T-helper 1 cell treated with Interleukin-12 subunit alpha and Interleukin-12 subunit beta and Interleukin-4 antibody, amounts not matched to agents 30 μg/mL and 1 μg/mL, for 36 hours (primary cell): ENCODE results near the gene UBXN1.
A peak's percentile ranks its signal among the peaks of the same experiment; 100 is the strongest.
"Not testable (repeated sequence)": the region's sequence is repeated elsewhere in the genome, so short reads cannot be mapped to it uniquely, and the experiment has no call there.

ENCODE experiments used
- H3K27ac Mint-ChIP-seq: one replicate; pipeline ENCODE4 v1.8.0; 2021; ENCODE audit warnings: mild to moderate bottlenecking, mixed read lengths
- H3K27me3 Mint-ChIP-seq: one replicate; pipeline ENCODE4 v1.8.0; 2021; ENCODE audit warnings: low read depth, mixed read lengths
- H3K36me3 Mint-ChIP-seq: one replicate; pipeline ENCODE4 v1.8.0; 2021; ENCODE audit warnings: low read depth, mixed read lengths
- H3K4me1 Mint-ChIP-seq: one replicate; pipeline ENCODE4 v1.8.0; 2021; ENCODE audit warnings: low read depth, mixed read lengths
- H3K4me3 Mint-ChIP-seq: one replicate; pipeline ENCODE4 v1.8.0; 2021; ENCODE audit warnings: mild to moderate bottlenecking, moderate library complexity, mixed read lengths
- H3K9me3 Mint-ChIP-seq: one replicate; pipeline ENCODE4 v1.8.0; 2021; ENCODE audit warnings: mixed read lengths

The UBXN1 gene

GRCh38 chr11:62702246-62702645, 23.4 kb upstream of the UBXN1 start:
- Mint-ChIP-seq H3K9me3 (no peaks in the 10 kb centered on the region), H3K4me1 (peaks cover 20% of the 10 kb centered on the region), H3K36me3 (peaks cover 11% of the 10 kb centered on the region), H3K27ac (peak overlapping the region; percentile 64), H3K27me3 (no peaks in the 10 kb centered on the region), H3K4me3 (no peak overlapping the region)

DNA sequence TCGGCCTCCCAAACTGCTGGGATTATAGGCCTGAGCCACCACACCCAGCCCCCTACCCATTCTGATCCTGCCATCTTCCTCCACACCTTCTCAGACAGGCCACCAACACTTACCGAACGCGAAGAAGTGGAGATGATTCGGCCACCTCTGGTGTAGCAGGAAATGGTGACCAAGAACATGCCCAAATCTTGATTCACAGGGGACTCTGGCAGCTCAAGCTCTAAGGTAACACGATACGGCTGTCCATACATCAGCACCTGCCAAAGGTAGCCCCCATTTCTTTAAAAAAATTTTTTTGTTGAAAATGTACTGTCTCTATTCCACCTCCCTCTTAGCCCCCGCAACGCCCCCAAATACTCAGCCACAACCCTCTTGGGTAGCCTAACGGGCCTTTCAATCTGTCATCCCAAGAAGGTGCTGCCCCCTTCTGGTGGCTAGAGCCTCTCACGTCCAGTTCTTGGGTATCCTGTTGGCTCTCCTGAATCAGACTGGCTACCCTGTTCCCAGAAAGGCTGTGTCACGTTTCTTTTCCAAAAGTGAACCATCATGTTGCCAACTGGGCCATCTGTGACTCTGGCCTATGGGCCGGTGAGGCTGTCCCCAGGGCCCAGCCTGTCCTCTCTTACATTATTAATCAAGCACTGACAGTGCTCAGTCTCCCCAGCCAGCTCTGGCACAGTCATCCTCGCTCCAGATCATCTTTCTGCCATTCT, 15.7 kb upstream of the UBXN1 start:
- H3K27ac Mint-ChIP-seq, result peak overlapping the region; percentile 18
- H3K4me1 Mint-ChIP-seq, result peaks cover 8% of the 10 kb centered on the region
- no peak overlapping the region for H3K4me3 Mint-ChIP-seq
- H3K36me3 Mint-ChIP-seq, result peaks cover 23% of the 10 kb centered on the region
- H3K9me3 Mint-ChIP-seq, result no peaks in the 10 kb centered on the region
- no peaks in the 10 kb centered on the region for H3K27me3 Mint-ChIP-seq

GRCh38 chr11:62693624-62694023, 14.8 kb upstream of the UBXN1 start:
- not testable (repeated sequence) for H3K27ac Mint-ChIP-seq, H3K9me3 Mint-ChIP-seq, H3K4me1 Mint-ChIP-seq, H3K27me3 Mint-ChIP-seq, H3K4me3 Mint-ChIP-seq
- H3K36me3 Mint-ChIP-seq, result peaks cover 26% of the 10 kb centered on the region

- H3K4me1 Mint-ChIP-seq, result peaks cover 3% of the 10 kb centered on the region
- H3K27ac Mint-ChIP-seq, result no peak within 1 kb of the TSS
- H3K36me3 Mint-ChIP-seq, result peaks cover 23% of the 10 kb centered on the region
- peaks cover 9% of the 10 kb centered on the region for H3K27me3 Mint-ChIP-seq
- no peak within 1 kb of the TSS for H3K4me3 Mint-ChIP-seq
- no peaks in the 10 kb centered on the region for H3K9me3 Mint-ChIP-seq
Measured at GRCh38 chr11:62689421-62690183, 10.7 kb upstream of the UBXN1 start, which contains the start of gene LRRN4CL. Gene LRRN4CL, minus strand, starts transcription at chr11:62689530. Its CDS starts 1,022 bp downstream, at chr11:62688508.

- H3K27me3 Mint-ChIP-seq, result peaks cover 9% of the 10 kb centered on the region
- peaks cover 20% of the 10 kb centered on the region for H3K36me3 Mint-ChIP-seq
- H3K27ac Mint-ChIP-seq, result no peak overlapping the region
- no peaks in the 10 kb centered on the region for H3K9me3 Mint-ChIP-seq
- H3K4me3 Mint-ChIP-seq, result no peak overlapping the region
- no peaks in the 10 kb centered on the region for H3K4me1 Mint-ChIP-seq
Measured at GRCh38 chr11:62688491-62688890, 9.6 kb upstream of the UBXN1 start.

- peaks cover 9% of the 10 kb centered on the region for H3K27me3 Mint-ChIP-seq
- H3K36me3 Mint-ChIP-seq, result peaks cover 17% of the 10 kb centered on the region
- H3K4me3 Mint-ChIP-seq, result no peak overlapping the region
- H3K9me3 Mint-ChIP-seq, result no peaks in the 10 kb centered on the region
- no peaks in the 10 kb centered on the region for H3K4me1 Mint-ChIP-seq
- no peak overlapping the region for H3K27ac Mint-ChIP-seq
Measured at GRCh38 chr11:62687508-62688396, 8.9 kb upstream of the UBXN1 start.

GRCh38 chr11:62682518-62682917, 3.6 kb upstream of the UBXN1 start:
- peaks cover 8% of the 10 kb centered on the region for H3K36me3 Mint-ChIP-seq
- H3K27ac Mint-ChIP-seq, result no peak overlapping the region
- H3K9me3 Mint-ChIP-seq, result no peaks in the 10 kb centered on the region

GRCh38 chr11:62680825-62681240, 2.0 kb upstream of the UBXN1 start:
- H3K9me3 Mint-ChIP-seq, result no peaks in the 10 kb centered on the region
- H3K27ac Mint-ChIP-seq, result peak overlapping the region; percentile 57
- H3K36me3 Mint-ChIP-seq, result peaks cover 19% of the 10 kb centered on the region
- peaks cover 28% of the 10 kb centered on the region for H3K4me1 Mint-ChIP-seq
- H3K27me3 Mint-ChIP-seq, result no peaks in the 10 kb centered on the region
- H3K4me3 Mint-ChIP-seq, result peak overlapping the region; percentile 38

More at GRCh38 chr11:62682518-62682917, 3.6 kb upstream of the UBXN1 start:
- Mint-ChIP-seq H3K27me3 (no peaks in the 10 kb centered on the region), H3K4me1 (peaks cover 16% of the 10 kb centered on the region), H3K4me3 (no peak overlapping the region)

DNA sequence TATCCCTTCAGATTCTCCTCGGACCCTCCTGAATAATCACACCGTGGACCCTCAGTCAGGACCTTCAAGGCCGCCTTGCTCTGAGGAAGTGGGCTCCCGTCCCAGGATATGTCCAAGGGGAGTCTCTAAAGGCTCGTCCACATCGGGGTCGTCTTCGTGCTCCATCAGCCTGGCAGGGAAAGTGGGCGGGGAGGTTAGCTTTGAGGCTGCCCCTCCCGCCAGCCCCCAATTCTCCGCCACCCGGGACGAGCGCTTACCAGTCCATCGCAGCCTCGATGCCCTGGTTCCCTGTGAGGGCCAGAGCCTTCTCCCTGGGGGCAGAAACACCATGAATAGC, 472 bp downstream of the UBXN1 start:
- H3K36me3 Mint-ChIP-seq, result peaks cover 22% of the 10 kb centered on the region

DNA sequence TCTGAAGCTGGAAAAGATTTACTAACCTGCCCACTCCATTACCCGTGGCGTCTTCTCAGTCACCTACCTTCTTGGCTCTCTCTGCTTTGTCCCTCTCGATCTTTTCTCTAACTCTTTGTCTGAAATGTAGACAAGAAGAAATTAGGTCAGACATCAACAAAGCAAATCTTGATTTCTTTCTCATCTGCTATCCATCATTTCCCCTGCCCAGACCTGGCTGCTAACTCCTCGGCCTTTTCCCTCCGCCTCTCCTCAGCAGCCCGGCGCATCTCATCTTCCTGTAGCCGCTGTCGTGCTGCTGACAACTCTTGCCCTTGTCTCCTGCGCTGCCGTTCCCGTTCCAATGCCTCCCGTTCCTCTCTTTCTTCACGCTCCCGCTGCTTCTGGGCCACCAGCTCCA, 1.2 kb downstream of the UBXN1 start:
- H3K36me3 Mint-ChIP-seq, result peaks cover 22% of the 10 kb centered on the region
- H3K27ac Mint-ChIP-seq, result peak overlapping the region; percentile 70
- H3K4me3 Mint-ChIP-seq, result peak overlapping the region; percentile 85
- H3K27me3 Mint-ChIP-seq, result no peaks in the 10 kb centered on the region
- H3K9me3 Mint-ChIP-seq, result no peaks in the 10 kb centered on the region
- H3K4me1 Mint-ChIP-seq, result peaks cover 35% of the 10 kb centered on the region

More for the DNA sequence above, 472 bp downstream of the UBXN1 start:
- Mint-ChIP-seq H3K27me3 (no peaks in the 10 kb centered on the region), H3K27ac (peak overlapping the region; percentile 88), H3K4me1 (peaks cover 31% of the 10 kb centered on the region), H3K9me3 (no peaks in the 10 kb centered on the region), H3K4me3 (peak overlapping the region; percentile 85)

- Mint-ChIP-seq H3K9me3 (no peaks in the 10 kb centered on the region), H3K4me1 (peaks cover 36% of the 10 kb centered on the region), H3K36me3 (peaks cover 23% of the 10 kb centered on the region), H3K4me3 (peak overlapping the region; percentile 85), H3K27ac (peak overlapping the region; percentile 34), H3K27me3 (no peaks in the 10 kb centered on the region)
Measured at GRCh38 chr11:62677156-62677555, 1.7 kb downstream of the UBXN1 start.

- Mint-ChIP-seq H3K4me1 (peaks cover 38% of the 10 kb centered on the region), H3K36me3 (peaks cover 25% of the 10 kb centered on the region), H3K27me3 (no peaks in the 10 kb centered on the region), H3K27ac (peak overlapping the region; percentile 34), H3K9me3 (no peaks in the 10 kb centered on the region), H3K4me3 (peak overlapping the region; percentile 85)
Measured at GRCh38 chr11:62676698-62677097, 2.2 kb downstream of the UBXN1 start.

DNA sequence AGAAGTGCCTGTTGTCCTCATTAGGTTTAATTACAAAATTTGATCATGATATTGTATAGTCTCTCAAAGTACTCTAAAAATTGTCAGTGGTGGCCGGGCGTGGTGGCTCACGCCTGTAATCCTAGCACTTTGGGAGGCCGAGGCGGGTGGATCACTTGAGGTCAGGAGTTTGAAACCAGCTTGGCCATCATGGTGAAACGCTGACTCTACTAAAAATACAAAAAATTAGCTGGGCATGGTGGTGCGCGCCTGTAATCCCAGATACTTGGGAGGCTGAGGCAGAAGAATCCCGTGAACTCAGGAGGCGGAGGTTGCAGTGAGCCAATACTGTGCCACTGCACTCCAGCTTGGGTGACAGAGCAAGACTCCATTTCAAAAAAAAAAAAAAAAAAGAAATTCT, 3.5 kb downstream of the UBXN1 start:
- H3K36me3 Mint-ChIP-seq, result peaks cover 29% of the 10 kb centered on the region
- H3K4me3 Mint-ChIP-seq, H3K27me3 Mint-ChIP-seq, H3K27ac Mint-ChIP-seq, H3K9me3 Mint-ChIP-seq: not testable (repeated sequence)
- H3K4me1 Mint-ChIP-seq, result peaks cover 32% of the 10 kb centered on the region

DNA sequence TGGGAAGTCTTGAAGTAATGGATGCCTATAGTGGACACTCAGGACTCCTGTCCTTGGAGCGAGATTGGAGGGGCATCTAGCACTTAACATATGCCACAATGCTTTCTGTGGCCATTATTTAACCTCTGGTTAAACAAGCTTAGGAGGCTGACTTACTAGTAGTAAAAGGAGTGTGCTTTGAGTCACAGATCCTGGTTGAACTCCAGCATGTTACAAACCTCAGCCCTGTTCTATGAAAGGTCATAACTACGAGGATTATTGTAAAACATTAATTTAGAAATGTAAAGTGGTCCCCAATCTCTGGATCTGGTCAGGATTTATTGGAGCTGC, 5.7 kb downstream of the UBXN1 start:
- Mint-ChIP-seq H3K27me3 (no peaks in the 10 kb centered on the region), H3K4me1 (peaks cover 37% of the 10 kb centered on the region), H3K4me3 (peak overlapping the region; percentile 91), H3K36me3 (peaks cover 30% of the 10 kb centered on the region), H3K9me3 (no peaks in the 10 kb centered on the region), H3K27ac (peak overlapping the region; percentile 69)
